WTC11 (cell line): ENCODE measurements around the gene AMBRA1. TPM values are rescaled to one million over a fixed set of nuclear protein-coding genes. Genes with fewer than 3 reads are reported as not detected.

ENCODE experiments used
- ATAC-seq: fragments of 200-7000 bp; cut with Tn5 transposase; 2 replicates; pipeline ENCODE4 v1.10.0; 2021; ENCODE audit warnings: mild to moderate bottlenecking, moderate library complexity
- Bru-seq: library from RNA; stranded (reverse); fragments of 400-500 nt; gene quantifications from one replicate; lab custom pipeline; 2021; lab: Mats Ljungman, UMichigan
- CTCF ChIA-PET: fragments of 300-600 bp; sonication (Branson Sonifier 250); formaldehyde crosslinking; loops from one replicate; lab custom pipeline; 2021; ENCODE audit warnings: antibody characterized with exemption; lab: Charles Lee
- POLR2A ChIA-PET: fragments of 350-600 bp; sonication (Branson Sonifier 250); formaldehyde crosslinking; loops from one replicate; lab custom pipeline; 2021; ENCODE audit warnings: antibody characterized with exemption; lab: Charles Lee
- DNase-seq: peaks from one replicate; pipeline ENCODE4 v3.0.0; 2021; ENCODE audit warnings: low spot score
- H3K27ac Mint-ChIP-seq: 2 replicates; pipeline ENCODE4 v1.8.0; 2021; ENCODE audit warnings: mixed read lengths
- H3K27me3 Mint-ChIP-seq: 2 replicates; pipeline ENCODE4 v1.8.0; 2021; ENCODE audit warnings: low read depth, mild to moderate bottlenecking, moderate library complexity, mixed read lengths
- H3K36me3 Mint-ChIP-seq: 2 replicates; pipeline ENCODE4 v1.8.0; 2021; ENCODE audit warnings: mixed read lengths
- H3K4me1 Mint-ChIP-seq: 2 replicates; pipeline ENCODE4 v1.8.0; 2022; ENCODE audit warnings: mixed read lengths
- H3K4me3 Mint-ChIP-seq: 2 replicates; pipeline ENCODE4 v1.8.0; 2021; ENCODE audit warnings: mild to moderate bottlenecking, moderate library complexity, mixed read lengths
- H3K9me3 Mint-ChIP-seq: 2 replicates; pipeline ENCODE4 v1.8.0; 2021; ENCODE audit warnings: mixed read lengths
- ARID4B ChIP-seq: sonication (generic); formaldehyde crosslinking; IDR thresholded peaks from 2 replicates; pipeline ENCODE4 v1.8.0; 2023; ENCODE audit warnings: missing genetic modification reagents, mild to moderate bottlenecking, borderline replicate concordance
- ATF1 ChIP-seq: sonication (generic); formaldehyde crosslinking; IDR thresholded peaks from 2 replicates; pipeline ENCODE4 v1.8.1; 2023; ENCODE audit warnings: mild to moderate bottlenecking, moderate library complexity, missing genetic modification reagents
- E2F5 ChIP-seq: sonication (generic); formaldehyde crosslinking; IDR thresholded peaks from 2 replicates; pipeline ENCODE4 v1.8.1; 2022; ENCODE audit warnings: mild to moderate bottlenecking, moderate library complexity, missing genetic modification reagents
- ELF4 ChIP-seq: sonication (generic); formaldehyde crosslinking; IDR thresholded peaks from 2 replicates; pipeline ENCODE4 v1.8.1; 2022; ENCODE audit warnings: low read depth, mild to moderate bottlenecking, moderate library complexity, missing genetic modification reagents
- ERG ChIP-seq: fragments of 250-450 bp; sonication (Bioruptor Pico); IDR thresholded peaks from 2 replicates; pipeline ENCODE4 v1.8.0; 2021; ENCODE audit warnings: mild to moderate bottlenecking
- FOXJ3 ChIP-seq: sonication (generic); formaldehyde crosslinking; IDR thresholded peaks from 2 replicates; pipeline ENCODE4 v1.9.0; 2021; ENCODE audit warnings: missing genetic modification reagents, mild to moderate bottlenecking, borderline replicate concordance
- FOXK1 ChIP-seq: sonication (generic); formaldehyde crosslinking; IDR thresholded peaks from 2 replicates; pipeline ENCODE4 v1.8.0; 2022; ENCODE audit warnings: mild to moderate bottlenecking, moderate library complexity, missing genetic modification reagents
- HMGA2 ChIP-seq: fragments of 250-450 bp; sonication (Bioruptor Pico); IDR thresholded peaks from 2 replicates; pipeline ENCODE4 v1.4.0; 2021; ENCODE audit warnings: mild to moderate bottlenecking, moderate library complexity
- IRF2 ChIP-seq: sonication (generic); formaldehyde crosslinking; IDR thresholded peaks from 2 replicates; pipeline ENCODE4 v1.8.0; 2022; ENCODE audit warnings: low read depth, missing genetic modification reagents, borderline replicate concordance
- MLX ChIP-seq: sonication (generic); formaldehyde crosslinking; IDR thresholded peaks from 2 replicates; pipeline ENCODE4 v1.8.1; 2023; ENCODE audit warnings: mild to moderate bottlenecking, missing genetic modification reagents, moderate library complexity
- PREB ChIP-seq: sonication (generic); formaldehyde crosslinking; IDR thresholded peaks from 2 replicates; pipeline ENCODE4 v1.8.1; 2022; ENCODE audit warnings: mild to moderate bottlenecking, missing genetic modification reagents, moderate library complexity, borderline replicate concordance
- TCF7 ChIP-seq: sonication (generic); formaldehyde crosslinking; IDR thresholded peaks from 2 replicates; pipeline ENCODE4 v1.8.0; 2022; ENCODE audit warnings: mild to moderate bottlenecking, low read depth, missing genetic modification reagents, moderate library complexity
- USF1 ChIP-seq: sonication (generic); formaldehyde crosslinking; IDR thresholded peaks from 2 replicates; pipeline ENCODE4 v1.8.0; 2022; ENCODE audit warnings: mild to moderate bottlenecking, missing genetic modification reagents
- ZBTB21 ChIP-seq: sonication (generic); formaldehyde crosslinking; IDR thresholded peaks from 2 replicates; pipeline ENCODE4 v1.8.1; 2023; ENCODE audit warnings: mild to moderate bottlenecking, missing genetic modification reagents, borderline replicate concordance
- ZMAT4 ChIP-seq: fragments of 250-450 bp; sonication (Bioruptor Pico); IDR thresholded peaks from 2 replicates; pipeline ENCODE4 v1.9.0; 2021; ENCODE audit warnings: mild to moderate bottlenecking
- ZNF232 ChIP-seq: sonication (generic); formaldehyde crosslinking; IDR thresholded peaks from 2 replicates; pipeline ENCODE4 v1.8.0; 2022; ENCODE audit warnings: mild to moderate bottlenecking, missing genetic modification reagents
- ZNF512 ChIP-seq: sonication (generic); formaldehyde crosslinking; IDR thresholded peaks from 2 replicates; pipeline ENCODE4 v1.8.1; 2022; ENCODE audit warnings: missing genetic modification reagents, borderline replicate concordance
- ZNF532 ChIP-seq: fragments of 250-450 bp; sonication (Bioruptor Pico); IDR thresholded peaks from 2 replicates; pipeline ENCODE4 v1.9.0; 2021; ENCODE audit warnings: mild to moderate bottlenecking, borderline replicate concordance
- long read RNA-seq, 3 experiments: library from RNA in 1 of 3; library from capped mRNA in 1 of 3; library from polyadenylated mRNA in 1 of 3; unstranded in 2 of 3; stranded (forward) in 1 of 3; transcript quantifications; one replicate each; pipeline ENCODE4 v2.0.0, GENCODE V29; 2021
- total RNA-seq: library from RNA; stranded (reverse); gene quantifications from 3 replicates; pipeline ENCODE4 v1.2.3, GENCODE V29; 2021

AMBRA1 gene
- total RNA-seq, result 29.8 to 35.0 TPM (median 32.2 TPM) in 3 replicates
- Bru-seq, nascent RNA, result percentile 71 among the genes with signal in this experiment
- long read RNA-seq, experiment 1, full-length matches to known transcripts, result 13 of 80 reads
- long read RNA-seq, experiment 1, partial matches to known transcripts, result 20 of 80 reads
- long read RNA-seq, experiment 1, other reads (novel, unspliced or antisense), result 47 of 80 reads
- long read RNA-seq, experiment 2, partial matches to known transcripts, result 18 of 22 reads
- long read RNA-seq, experiment 2, other reads (novel, unspliced or antisense), result 4 of 22 reads
- long read RNA-seq, experiment 3, result 0 reads

GRCh38 chr11:46593550-46594373 is at the start of gene AMBRA1:
AMBRA1 (minus strand) TSS chr11:46594023; CDS start chr11:46548380, 45,643 bp downstream.
- Mint-ChIP-seq H3K27ac (peak within 1 kb of the TSS; percentile 95), H3K27me3 (no peaks in the 10 kb centered on the region), H3K9me3 (no peaks in the 10 kb centered on the region), H3K4me3 (peak within 1 kb of the TSS; percentile 95), H3K4me1 (peaks cover 20% of the 10 kb centered on the region), H3K36me3 (no peaks in the 10 kb centered on the region)
- ATAC-seq, result peak; percentile 86
- POLR2A ChIA-PET, result interaction anchor here (0.5 to 0.9 kb wide), 4 partner anchors 15 to 210 kb away, joined by 4 to 6 read pairs (median 5); partner anchors contain the start of gene ATG13
- CTCF ChIA-PET, result interaction anchor here (0.6 to 1.3 kb wide), 6 partner anchors 15 to 246 kb away, joined by 3 to 4 read pairs (median 4); partner anchors contain the start of gene DGKZ
- peak; percentile 90 for DNase-seq
- TF ChIP-seq TCF7 (CRISPR knock-in tag) (no peak), ZBTB21 (CRISPR knock-in tag) (no peak), ZMAT4 (CRISPR knock-in tag) (no peak), USF1 (CRISPR knock-in tag) (0 out of 2 replicates have a peak, but pooled peaks have one; percentile 39), PREB (CRISPR knock-in tag) (no peak), FOXK1 (peak; percentile 89), FOXJ3 (CRISPR knock-in tag) (no peak), ZNF512 (CRISPR knock-in tag) (no peak), ZNF532 (no peak), HMGA2 (CRISPR knock-in tag) (no peak), ERG (CRISPR knock-in tag) (no peak), MLX (CRISPR knock-in tag) (no peak), ATF1 (CRISPR knock-in tag) (no peak), E2F5 (CRISPR knock-in tag) (no peak), ELF4 (CRISPR knock-in tag) (no peak), ARID4B (peak; percentile 82), ZNF232 (CRISPR knock-in tag) (peak; percentile 72; the same call in 1 of the 2 replicates), IRF2 (CRISPR knock-in tag) (no peak)
